K562 (cell line): ENCODE results near the gene ORAI3. TPM values are rescaled to one million over a fixed set of nuclear protein-coding genes. Genes with fewer than 3 reads are reported as not detected.
A peak's percentile ranks its signal among the peaks of the same experiment; 100 is the strongest.

Experiments used
- ESRRA ChIP-seq: fragments of 450-650 bp; IDR thresholded peaks from 2 replicates; pipeline ENCODE4 v1.6.1; 2014; ENCODE audit warnings: low read depth, mild to moderate bottlenecking, moderate library complexity, borderline replicate concordance
- HCFC1 ChIP-seq: IDR thresholded peaks from 2 replicates; pipeline ENCODE4 v1.6.1; 2012; ENCODE audit warnings: low read depth, low read length, improper control_type of control experiment
- HDAC2 ChIP-seq: fragments of 450-650 bp; IDR thresholded peaks from 2 replicates; pipeline ENCODE4 v1.6.1; 2016; ENCODE audit warnings: mild to moderate bottlenecking
- ILK ChIP-seq: fragments of 450-650 bp; IDR thresholded peaks from 2 replicates; pipeline ENCODE4 v1.6.1; 2016; ENCODE audit warnings: missing genetic modification characterization, low read depth, mild to moderate bottlenecking, missing compliant biosample characterization, moderate library complexity, borderline replicate concordance
- OTX1 ChIP-seq: fragments of 450-650 bp; formaldehyde crosslinking; IDR thresholded peaks from 2 replicates; pipeline ENCODE4 v1.4.0; 2022; ENCODE audit warnings: mild to moderate bottlenecking
- SETDB1 ChIP-seq: IDR thresholded peaks from one replicate; pipeline ENCODE4 v1.6.1; 2012; ENCODE audit warnings: low read length, control low read depth, inconsistent platforms
- ZNF143 ChIP-seq: sonication (generic); formaldehyde crosslinking; IDR thresholded peaks from 2 replicates; pipeline ENCODE4 v1.9.0; 2022; ENCODE audit warnings: mild to moderate bottlenecking, missing genetic modification reagents
- ZNF436 ChIP-seq: fragments of 250-450, 450-650 bp; sonication (Bioruptor Pico); formaldehyde crosslinking; IDR thresholded peaks from 2 replicates; pipeline ENCODE4 v1.7.0; 2020; ENCODE audit warnings: mild to moderate bottlenecking
- polyA plus RNA-seq, 8 experiments: library from polyadenylated mRNA; depleted of rRNA in 4 of 8; stranded (reverse) in 5 of 8; unstranded in 3 of 8; fragments of >200 nt; fragmentation: Nextera tagmentation in 2 of 8; fragmentation: Illumina TruSeq in 1 of 8; extraction: Ambion mirVana in 2 of 8; extraction: Trizol in 1 of 8; gene quantifications; 2 replicates each; pipeline versions ENCODE4 v1.2.1 to v1.2.3, GENCODE V29; 2011 to 2014; ENCODE audit warnings: inconsistent platforms in 1 of 8, missing spikeins in 1 of 8
- total RNA-seq, 7 experiments: library from RNA; depleted of rRNA in 6 of 7; stranded (reverse); fragments of >200 nt in 6 of 7; fragmentation: Illumina TruSeq in 2 of 7; extraction: Trizol in 2 of 7; gene quantifications; 2 replicates each; pipeline versions ENCODE4 v1.2.1 to v1.2.3, GENCODE V29; 2011 to 2021; ENCODE audit warnings: low replicate concordance in 1 of 7
- TF ChIP-seq, protein P1 (sequence below): fragments of 200-800 bp; sonication (Bioruptor generic); IDR thresholded peaks from 2 replicates; pipeline ENCODE4 v1.6.1; 2016; ENCODE audit warnings: missing genetic modification characterization, missing compliant biosample characterization
- TF ChIP-seq, protein P2 (sequence below): conservative IDR thresholded peaks from 2 replicates; pipeline ENCODE4 v1.6.1; 2011; ENCODE audit warnings: low read depth, mild to moderate bottlenecking, low read length; ENCODE audit not compliant: control insufficient read depth
- TF ChIP-seq, protein P3 (sequence below): sonication (generic); formaldehyde crosslinking; IDR thresholded peaks from 2 replicates; pipeline ENCODE4 v1.8.0; 2022; ENCODE audit warnings: missing genetic modification reagents, mild to moderate bottlenecking, moderate library complexity, borderline replicate concordance
- TF ChIP-seq, protein P4 (sequence below): fragments of 450-650 bp; IDR thresholded peaks from 2 replicates; pipeline ENCODE4 v1.6.1; 2018; ENCODE audit warnings: mild to moderate bottlenecking, low read depth; ENCODE audit not compliant: partially characterized antibody

ORAI3 gene
- total and polyA plus RNA-seq, 9 of the 15 experiments (the other 6 are each of a cell fraction or from before 2014, with no cell fraction given), result 4.9 to 23.3 (median 14.1) TPM

DNA sequence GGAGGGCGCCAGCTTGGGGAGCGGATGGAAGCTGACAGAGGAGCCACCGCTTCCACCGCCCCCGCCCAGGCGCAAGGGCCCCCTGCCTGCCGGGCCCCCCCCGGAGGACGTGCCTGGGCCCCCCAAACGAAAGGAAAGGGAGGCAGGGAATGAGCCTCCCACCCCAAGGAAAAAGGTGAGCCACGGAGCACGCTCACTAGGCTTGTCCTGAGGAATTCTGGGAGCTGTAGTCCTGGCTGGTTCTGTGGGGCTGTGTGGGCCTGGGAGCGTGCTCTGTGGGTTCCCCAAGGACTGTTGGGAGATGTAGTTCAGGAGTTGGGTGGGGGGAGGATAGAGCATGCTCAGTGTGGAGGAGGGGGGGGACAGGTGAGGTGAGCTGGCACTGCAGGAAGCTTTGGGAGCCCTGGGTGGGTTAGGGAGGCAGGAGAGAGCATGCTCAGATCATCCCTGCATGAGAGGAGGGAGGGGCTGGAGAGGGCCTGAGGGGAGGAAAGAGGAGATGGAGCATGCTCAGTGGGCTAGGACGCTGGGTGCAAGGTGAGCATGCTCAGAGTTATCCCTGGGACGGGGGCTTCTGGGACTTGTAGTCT lies 21.0 kb upstream of the ORAI3 start (continued):
- TF ChIP-seq ZNF436, result no peak
- no peak for TF ChIP-seq ILK
- TF ChIP-seq, protein P1, sequence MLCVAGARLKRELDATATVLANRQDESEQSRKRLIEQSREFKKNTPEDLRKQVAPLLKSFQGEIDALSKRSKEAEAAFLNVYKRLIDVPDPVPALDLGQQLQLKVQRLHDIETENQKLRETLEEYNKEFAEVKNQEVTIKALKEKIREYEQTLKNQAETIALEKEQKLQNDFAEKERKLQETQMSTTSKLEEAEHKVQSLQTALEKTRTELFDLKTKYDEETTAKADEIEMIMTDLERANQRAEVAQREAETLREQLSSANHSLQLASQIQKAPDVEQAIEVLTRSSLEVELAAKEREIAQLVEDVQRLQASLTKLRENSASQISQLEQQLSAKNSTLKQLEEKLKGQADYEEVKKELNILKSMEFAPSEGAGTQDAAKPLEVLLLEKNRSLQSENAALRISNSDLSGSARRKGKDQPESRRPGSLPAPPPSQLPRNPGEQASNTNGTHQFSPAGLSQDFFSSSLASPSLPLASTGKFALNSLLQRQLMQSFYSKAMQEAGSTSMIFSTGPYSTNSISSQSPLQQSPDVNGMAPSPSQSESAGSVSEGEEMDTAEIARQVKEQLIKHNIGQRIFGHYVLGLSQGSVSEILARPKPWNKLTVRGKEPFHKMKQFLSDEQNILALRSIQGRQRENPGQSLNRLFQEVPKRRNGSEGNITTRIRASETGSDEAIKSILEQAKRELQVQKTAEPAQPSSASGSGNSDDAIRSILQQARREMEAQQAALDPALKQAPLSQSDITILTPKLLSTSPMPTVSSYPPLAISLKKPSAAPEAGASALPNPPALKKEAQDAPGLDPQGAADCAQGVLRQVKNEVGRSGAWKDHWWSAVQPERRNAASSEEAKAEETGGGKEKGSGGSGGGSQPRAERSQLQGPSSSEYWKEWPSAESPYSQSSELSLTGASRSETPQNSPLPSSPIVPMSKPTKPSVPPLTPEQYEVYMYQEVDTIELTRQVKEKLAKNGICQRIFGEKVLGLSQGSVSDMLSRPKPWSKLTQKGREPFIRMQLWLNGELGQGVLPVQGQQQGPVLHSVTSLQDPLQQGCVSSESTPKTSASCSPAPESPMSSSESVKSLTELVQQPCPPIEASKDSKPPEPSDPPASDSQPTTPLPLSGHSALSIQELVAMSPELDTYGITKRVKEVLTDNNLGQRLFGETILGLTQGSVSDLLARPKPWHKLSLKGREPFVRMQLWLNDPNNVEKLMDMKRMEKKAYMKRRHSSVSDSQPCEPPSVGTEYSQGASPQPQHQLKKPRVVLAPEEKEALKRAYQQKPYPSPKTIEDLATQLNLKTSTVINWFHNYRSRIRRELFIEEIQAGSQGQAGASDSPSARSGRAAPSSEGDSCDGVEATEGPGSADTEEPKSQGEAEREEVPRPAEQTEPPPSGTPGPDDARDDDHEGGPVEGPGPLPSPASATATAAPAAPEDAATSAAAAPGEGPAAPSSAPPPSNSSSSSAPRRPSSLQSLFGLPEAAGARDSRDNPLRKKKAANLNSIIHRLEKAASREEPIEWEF (CRISPR knock-in tag), result no peak
- TF ChIP-seq, protein P2, sequence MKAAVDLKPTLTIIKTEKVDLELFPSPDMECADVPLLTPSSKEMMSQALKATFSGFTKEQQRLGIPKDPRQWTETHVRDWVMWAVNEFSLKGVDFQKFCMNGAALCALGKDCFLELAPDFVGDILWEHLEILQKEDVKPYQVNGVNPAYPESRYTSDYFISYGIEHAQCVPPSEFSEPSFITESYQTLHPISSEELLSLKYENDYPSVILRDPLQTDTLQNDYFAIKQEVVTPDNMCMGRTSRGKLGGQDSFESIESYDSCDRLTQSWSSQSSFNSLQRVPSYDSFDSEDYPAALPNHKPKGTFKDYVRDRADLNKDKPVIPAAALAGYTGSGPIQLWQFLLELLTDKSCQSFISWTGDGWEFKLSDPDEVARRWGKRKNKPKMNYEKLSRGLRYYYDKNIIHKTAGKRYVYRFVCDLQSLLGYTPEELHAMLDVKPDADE, result no peak; the same call in 1 of the 2 replicates
- TF ChIP-seq, protein P3, sequence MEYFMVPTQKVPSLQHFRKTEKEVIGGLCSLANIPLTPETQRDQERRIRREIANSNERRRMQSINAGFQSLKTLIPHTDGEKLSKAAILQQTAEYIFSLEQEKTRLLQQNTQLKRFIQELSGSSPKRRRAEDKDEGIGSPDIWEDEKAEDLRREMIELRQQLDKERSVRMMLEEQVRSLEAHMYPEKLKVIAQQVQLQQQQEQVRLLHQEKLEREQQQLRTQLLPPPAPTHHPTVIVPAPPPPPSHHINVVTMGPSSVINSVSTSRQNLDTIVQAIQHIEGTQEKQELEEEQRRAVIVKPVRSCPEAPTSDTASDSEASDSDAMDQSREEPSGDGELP (CRISPR knock-in tag), result no peak
- no peak for TF ChIP-seq SETDB1
- TF ChIP-seq ZNF143 (CRISPR knock-in tag), result peak; percentile 85
- peak; percentile 90 for TF ChIP-seq HCFC1
- TF ChIP-seq HDAC2, result no peak
- no peak for TF ChIP-seq ESRRA
- TF ChIP-seq OTX1, result no peak
- TF ChIP-seq, protein P4, sequence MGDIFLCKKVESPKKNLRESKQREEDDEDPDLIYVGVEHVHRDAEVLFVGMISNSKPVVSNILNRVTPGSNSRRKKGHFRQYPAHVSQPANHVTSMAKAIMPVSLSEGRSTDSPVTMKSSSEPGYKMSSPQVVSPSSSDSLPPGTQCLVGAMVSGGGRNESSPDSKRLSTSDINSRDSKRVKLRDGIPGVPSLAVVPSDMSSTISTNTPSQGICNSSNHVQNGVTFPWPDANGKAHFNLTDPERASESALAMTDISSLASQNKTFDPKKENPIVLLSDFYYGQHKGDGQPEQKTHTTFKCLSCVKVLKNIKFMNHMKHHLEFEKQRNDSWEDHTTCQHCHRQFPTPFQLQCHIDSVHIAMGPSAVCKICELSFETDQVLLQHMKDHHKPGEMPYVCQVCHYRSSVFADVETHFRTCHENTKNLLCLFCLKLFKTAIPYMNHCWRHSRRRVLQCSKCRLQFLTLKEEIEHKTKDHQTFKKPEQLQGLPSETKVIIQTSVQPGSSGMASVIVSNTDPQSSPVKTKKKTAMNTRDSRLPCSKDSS, result no peak
